Kidney epithelial cell (primary cell): ENCODE data around the gene SPATA24. TPM values are rescaled to one million over a fixed set of nuclear protein-coding genes. Genes with fewer than 3 reads are reported as not detected.

ENCODE experiments used
- DNase-seq: peaks from one replicate; pipeline ENCODE4 v3.0.0-alpha.2; 2010; ENCODE audit warnings: low read depth
- H3K27me3 ChIP-seq: 2 replicates; pipeline ENCODE4 v1.6.0; 2011; ENCODE audit warnings: low read length; ENCODE audit not compliant: control insufficient read depth, insufficient read depth
- H3K36me3 ChIP-seq: 2 replicates; pipeline ENCODE4 v1.5.1; 2011; ENCODE audit warnings: low read length; ENCODE audit not compliant: control insufficient read depth, insufficient read depth
- H3K4me3 ChIP-seq: 2 replicates; pipeline ENCODE4 v1.5.1; 2011; ENCODE audit warnings: low read depth, mild to moderate bottlenecking, control low read depth, low read length
- CTCF ChIP-seq: IDR thresholded peaks from 2 replicates; pipeline ENCODE4 v1.5.1; 2011; ENCODE audit warnings: mild to moderate bottlenecking, moderate library complexity, low read length, control low read depth, inconsistent platforms; ENCODE audit not compliant: insufficient read depth, poor library complexity, severe bottlenecking
- total RNA-seq: library from RNA; depleted of rRNA; stranded (reverse); fragments of >200 nt; gene quantifications from 2 replicates; pipeline ENCODE4 v1.2.3, GENCODE V29; 2015

Gene SPATA24
- total RNA-seq, 1 donor from 2014 or later, result 7.7 TPM

- Histone ChIP-seq H3K36me3 (peaks cover 2% of the 10 kb centered on the region), H3K4me3 (no peak overlapping the region), H3K27me3 (peaks cover 2% of the 10 kb centered on the region)
- DNase-seq, result no peak
- TF ChIP-seq CTCF, result no peak
These were observed 4.3 kb downstream of the SPATA24 start for GRCh38 chr5:139399501-139400121.

- DNase-seq, result no peak
- Histone ChIP-seq H3K4me3 (no peak overlapping the region), H3K36me3 (peaks cover 2% of the 10 kb centered on the region), H3K27me3 (peaks cover 18% of the 10 kb centered on the region)
- no peak for TF ChIP-seq CTCF
These were observed 6.0 kb downstream of the SPATA24 start for GRCh38 chr5:139397921-139398320.

- Histone ChIP-seq H3K36me3 (no peaks in the 10 kb centered on the region), H3K4me3 (no peak overlapping the region), H3K27me3 (peaks cover 20% of the 10 kb centered on the region)
- no peak for TF ChIP-seq CTCF
- DNase-seq, result no peak
These were observed 7.2 kb downstream of the SPATA24 start for GRCh38 chr5:139396691-139397090.

GRCh38 chr5:139395844-139396640 is 7.8 kb downstream of the SPATA24 start:
- Histone ChIP-seq H3K4me3 (no peak overlapping the region), H3K27me3 (peaks cover 20% of the 10 kb centered on the region), H3K36me3 (no peaks in the 10 kb centered on the region)
- DNase-seq, result no peak
- peak; percentile 1 for TF ChIP-seq CTCF

DNA sequence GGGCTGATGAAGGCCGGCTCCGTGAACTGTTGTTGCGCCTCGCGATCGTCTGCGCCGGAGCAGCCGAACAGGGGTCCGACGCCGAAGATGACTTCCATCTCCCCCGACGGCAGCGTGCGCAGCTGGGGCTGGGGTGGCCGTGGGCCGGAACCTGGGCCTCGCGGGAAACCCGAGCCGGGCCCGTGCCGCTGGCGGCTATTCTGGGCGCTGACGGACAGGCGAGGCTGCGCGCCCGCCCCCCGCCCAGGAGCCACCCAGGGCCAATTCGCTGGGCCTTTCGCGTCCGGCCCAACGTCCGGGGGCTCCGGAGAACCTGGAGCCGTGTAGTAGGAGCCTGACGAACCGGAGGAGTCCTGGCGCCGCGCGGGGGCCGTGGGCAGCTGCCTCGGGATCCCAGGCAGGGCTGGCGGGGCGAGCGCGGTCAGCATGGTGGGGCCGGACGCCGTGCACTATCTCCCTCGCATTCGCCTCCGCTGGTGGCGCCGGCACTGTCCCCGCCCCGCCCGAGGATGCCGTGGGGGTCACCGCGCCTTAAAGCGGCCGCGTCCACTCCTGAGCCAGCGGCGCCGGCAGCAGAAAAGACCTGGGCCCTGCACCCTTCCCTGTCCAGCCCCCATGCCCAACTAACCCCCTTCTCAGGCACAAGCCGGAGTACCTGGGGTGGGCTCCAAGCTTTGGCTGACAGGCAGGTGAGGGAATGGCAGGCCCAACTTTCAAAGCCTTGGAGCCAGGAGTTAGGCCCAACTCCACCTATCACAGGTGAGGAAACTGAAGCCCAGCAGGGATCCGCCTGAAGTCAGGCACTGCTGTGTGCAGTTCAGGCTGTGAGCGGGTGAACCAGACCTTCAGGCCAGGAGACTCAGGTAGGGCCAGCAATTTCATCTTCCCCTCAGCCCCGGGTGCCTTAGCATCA is 9.0 kb downstream of the SPATA24 start, which contains the start of gene PROB1:
PROB1 (minus strand) TSS at position 451 of the 913 bp plus-strand sequence; CDS start at position 428, 23 bp downstream.
- Histone ChIP-seq H3K27me3 (peaks cover 20% of the 10 kb centered on the region), H3K4me3 (peak within 1 kb of the TSS; percentile 38), H3K36me3 (no peaks in the 10 kb centered on the region)
- DNase-seq, result no peak
- TF ChIP-seq CTCF, result no peak
